ENCODE measurements around the gene TGOLN2.

The TGOLN2 gene

GRCh38 chr2:85277416-85278158 is 50.2 kb downstream of the TGOLN2 start:
- no peak for TF ChIP-seq CTCF (IDR thresholded peaks at IDR 0.05; ENCODE audit: low read depth, low read length, missing control alignments)
- no peak overlapping the region for H3K4me3 ChIP-seq (ENCODE audit: low read depth, low read length)
- in situ Hi-C loops (cut with HindIII; ENCODE audit: low sequenced_read_pairs), result no loop called here
- no peak for DNase-seq (ENCODE audit: low read depth)

GRCh38 chr2:85276571-85277118 is 51.1 kb downstream of the TGOLN2 start:
- no peak overlapping the region for H3K4me3 ChIP-seq (ENCODE audit: low read depth, low read length)
- TF ChIP-seq CTCF (IDR thresholded peaks at IDR 0.05; ENCODE audit: low read depth, low read length, missing control alignments), result no peak
- no peak for DNase-seq (ENCODE audit: low read depth)
- in situ Hi-C loops (cut with HindIII; ENCODE audit: low sequenced_read_pairs), result no loop called here

- DNase-seq (ENCODE audit: low read depth), result no peak
- in situ Hi-C loops (cut with HindIII; ENCODE audit: low sequenced_read_pairs), result no loop called here
- TF ChIP-seq CTCF (IDR thresholded peaks at IDR 0.05; ENCODE audit: low read depth, low read length, missing control alignments), result no peak
- H3K4me3 ChIP-seq (ENCODE audit: low read depth, low read length), result no peak overlapping the region
Measured at GRCh38 chr2:85275984-85276540, 51.7 kb downstream of the TGOLN2 start.

GRCh38 chr2:85273738-85274731 is 53.8 kb downstream of the TGOLN2 start:
- in situ Hi-C loops (cut with HindIII; ENCODE audit: low sequenced_read_pairs), result no loop called here
- H3K4me3 ChIP-seq (ENCODE audit: low read depth, low read length), result no peak overlapping the region
- DNase-seq (ENCODE audit: low read depth), result peak; percentile 73
- TF ChIP-seq CTCF (IDR thresholded peaks at IDR 0.05; ENCODE audit: low read depth, low read length, missing control alignments), result no peak

GRCh38 chr2:85272357-85272756 is 55.4 kb downstream of the TGOLN2 start:
- no peak overlapping the region for H3K4me3 ChIP-seq (ENCODE audit: low read depth, low read length)
- TF ChIP-seq CTCF (IDR thresholded peaks at IDR 0.05; ENCODE audit: low read depth, low read length, missing control alignments), result no peak
- DNase-seq (ENCODE audit: low read depth), result no peak
- in situ Hi-C loops (cut with HindIII; ENCODE audit: low sequenced_read_pairs), result no loop called here

- no peak overlapping the region for H3K4me3 ChIP-seq (ENCODE audit: low read depth, low read length)
- TF ChIP-seq CTCF (IDR thresholded peaks at IDR 0.05; ENCODE audit: low read depth, low read length, missing control alignments), result no peak
- in situ Hi-C loops (cut with HindIII; ENCODE audit: low sequenced_read_pairs), result no loop called here
- no peak for DNase-seq (ENCODE audit: low read depth)
Measured at GRCh38 chr2:85269959-85270358, 57.8 kb downstream of the TGOLN2 start.

All from astrocyte of the cerebellum (primary cell).